HK-2 (cell line): ENCODE measurements around the gene SMYD1.

Experiments
- DNase-seq: peaks from one replicate; pipeline ENCODE4 v3.0.0-alpha.2; 2018; ENCODE audit not compliant: unreplicated experiment

The SMYD1 gene

GRCh38 chr2:88087073-88087472 lies 19.4 kb downstream of the SMYD1 start:
- no peak for DNase-seq

- DNase-seq: no peak
Measured at GRCh38 chr2:88087763-88088162, 20.1 kb downstream of the SMYD1 start.

- DNase-seq: no peak
Measured at GRCh38 chr2:88088999-88089398, 21.4 kb downstream of the SMYD1 start.

- no peak for DNase-seq
Measured at GRCh38 chr2:88090446-88091283, 23.0 kb downstream of the SMYD1 start.

GRCh38 chr2:88091943-88092342 lies 24.3 kb downstream of the SMYD1 start:
- no peak for DNase-seq

- no peak for DNase-seq
Measured at GRCh38 chr2:88092773-88093172, 25.1 kb downstream of the SMYD1 start.

- no peak for DNase-seq
Measured at GRCh38 chr2:88095022-88095421, 27.4 kb downstream of the SMYD1 start.

- DNase-seq: no peak
Measured at GRCh38 chr2:88096708-88097107, 29.1 kb downstream of the SMYD1 start.

GRCh38 chr2:88097192-88097591 lies 29.6 kb downstream of the SMYD1 start:
- DNase-seq: no peak

GRCh38 chr2:88097891-88098557 lies 30.4 kb downstream of the SMYD1 start:
- no peak for DNase-seq

GRCh38 chr2:88098558-88098900 lies 30.9 kb downstream of the SMYD1 start:
- no peak for DNase-seq

GRCh38 chr2:88099798-88100488 lies 32.3 kb downstream of the SMYD1 start:
- DNase-seq: no peak

GRCh38 chr2:88100489-88100858 lies 32.8 kb downstream of the SMYD1 start:
- DNase-seq: no peak

GRCh38 chr2:88108796-88109195 lies 41.2 kb downstream of the SMYD1 start:
- no peak for DNase-seq

GRCh38 chr2:88110830-88111229 lies 43.2 kb downstream of the SMYD1 start:
- DNase-seq: no peak

- DNase-seq: no peak
Measured at GRCh38 chr2:88113069-88113468, 45.4 kb downstream of the SMYD1 start.

- no peak for DNase-seq
Measured at GRCh38 chr2:88114889-88115288, 47.3 kb downstream of the SMYD1 start.

- DNase-seq: no peak
Measured at GRCh38 chr2:88115825-88116518, 48.3 kb downstream of the SMYD1 start.

GRCh38 chr2:88116669-88117432 lies 49.2 kb downstream of the SMYD1 start:
- DNase-seq: no peak

- DNase-seq: no peak
Measured at GRCh38 chr2:88117973-88118372, 50.3 kb downstream of the SMYD1 start.

- DNase-seq: no peak
Measured at GRCh38 chr2:88121678-88122077, 54.1 kb downstream of the SMYD1 start.
